Activated CD4-positive, alpha-beta T cell treated with anti-CD3 and anti-CD28 coated beads for 4 hours (primary cell): ENCODE data around the gene CSPG4.
"Not testable (repeated sequence)": the region's sequence is repeated elsewhere in the genome, so short reads cannot be mapped to it uniquely, and the experiment has no call there.

Source experiments
- DNase-seq, 2 donors: peaks; one replicate each; pipeline ENCODE4 v3.0.0-alpha.2; 2020

The CSPG4 gene

DNA sequence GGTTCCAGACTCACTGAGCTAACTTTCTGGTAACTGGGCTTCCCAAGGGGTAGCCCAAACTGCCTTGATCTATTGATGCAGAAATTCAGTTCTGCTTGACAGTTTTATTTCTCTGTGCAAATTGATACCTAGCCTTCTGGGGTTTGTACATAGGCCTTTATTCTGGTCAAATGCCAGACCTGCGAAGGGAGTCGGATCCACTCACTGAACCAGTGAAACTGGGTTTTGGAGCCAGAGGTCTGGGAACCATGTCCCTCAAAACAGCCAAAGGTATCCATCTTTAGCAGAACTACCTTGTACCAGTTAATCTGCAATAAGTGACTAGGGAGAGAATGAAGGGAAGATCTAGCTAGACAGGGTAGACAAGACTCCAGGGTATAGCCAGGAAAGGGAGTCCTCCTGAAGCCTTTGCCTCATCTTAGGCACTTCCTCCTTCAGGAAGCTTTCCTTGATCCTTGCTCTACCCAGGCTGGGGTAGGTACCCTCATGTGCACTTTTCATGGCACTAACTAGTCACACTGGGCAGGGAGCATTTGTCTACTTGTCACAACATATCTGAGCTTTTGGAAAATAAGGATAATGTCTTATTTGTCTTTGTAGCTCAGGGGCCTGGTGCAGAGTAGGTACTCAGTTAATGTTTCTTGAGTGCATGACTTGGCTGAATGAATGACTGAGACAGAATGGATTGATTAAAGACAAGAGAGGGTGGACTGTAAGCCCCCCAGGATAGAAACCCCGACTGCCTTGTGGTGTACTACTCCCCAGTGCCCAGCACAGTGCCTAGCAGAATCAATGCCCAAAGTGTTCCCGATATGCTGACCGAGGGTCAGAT is 66.3 kb downstream of the CSPG4 start:
- DNase-seq: no peak

DNA sequence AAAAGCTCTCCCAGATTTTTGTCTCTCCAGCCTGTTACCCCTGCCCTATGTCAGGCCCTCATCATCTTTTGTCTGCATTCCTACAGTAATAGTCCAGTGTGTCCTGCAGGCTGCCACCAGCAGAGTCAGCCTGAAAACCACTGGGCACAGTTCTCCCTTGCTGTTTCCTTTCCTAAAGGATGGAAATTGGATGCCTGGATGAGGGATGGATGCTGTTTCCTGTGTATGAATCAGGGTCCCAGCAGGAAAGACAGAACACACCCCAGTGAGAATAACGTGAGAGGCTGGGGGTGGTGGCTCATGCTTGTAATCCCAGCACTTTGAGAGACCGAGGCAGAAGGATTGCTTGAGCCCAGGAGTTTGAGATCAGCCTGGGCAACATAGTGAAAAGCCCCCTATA is 68.3 kb downstream of the CSPG4 start:
- DNase-seq: no peak

DNA sequence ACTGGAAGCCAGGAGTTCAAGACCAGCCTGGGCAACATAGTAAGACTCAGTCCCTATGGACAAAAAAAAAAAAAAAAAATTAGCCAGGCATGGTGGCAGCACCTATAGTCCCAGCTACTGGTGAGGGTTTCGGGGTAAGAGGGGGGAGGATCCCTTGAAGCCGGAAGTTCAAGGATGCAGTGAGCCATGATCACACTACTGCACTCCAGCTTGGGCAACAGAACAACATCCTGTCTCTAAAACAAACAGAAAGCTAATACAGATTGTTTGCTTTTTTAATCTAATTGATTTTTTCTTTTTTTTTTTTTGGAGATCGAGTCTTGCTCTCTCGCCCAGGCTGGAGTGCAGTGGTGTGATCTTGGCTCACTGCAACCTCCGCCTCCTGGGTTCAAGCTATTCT is 71.0 kb downstream of the CSPG4 start:
- DNase-seq: no peak

DNA sequence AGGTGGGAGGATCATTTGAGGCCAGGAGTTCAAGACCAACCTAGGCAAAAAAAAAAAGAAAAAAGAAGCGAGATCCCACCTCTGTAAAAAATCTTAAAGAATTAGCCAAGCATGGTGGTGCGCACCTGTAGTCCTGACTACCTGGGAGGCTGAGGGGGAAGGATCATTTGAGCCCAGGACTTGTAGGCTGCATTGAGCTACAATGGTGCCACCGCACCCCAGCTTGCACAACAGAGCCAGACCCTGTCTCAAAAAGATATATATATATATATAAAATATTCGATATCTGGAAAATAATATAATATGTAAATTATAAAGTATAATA is 71.5 kb downstream of the CSPG4 start:
- no peak for DNase-seq

DNA sequence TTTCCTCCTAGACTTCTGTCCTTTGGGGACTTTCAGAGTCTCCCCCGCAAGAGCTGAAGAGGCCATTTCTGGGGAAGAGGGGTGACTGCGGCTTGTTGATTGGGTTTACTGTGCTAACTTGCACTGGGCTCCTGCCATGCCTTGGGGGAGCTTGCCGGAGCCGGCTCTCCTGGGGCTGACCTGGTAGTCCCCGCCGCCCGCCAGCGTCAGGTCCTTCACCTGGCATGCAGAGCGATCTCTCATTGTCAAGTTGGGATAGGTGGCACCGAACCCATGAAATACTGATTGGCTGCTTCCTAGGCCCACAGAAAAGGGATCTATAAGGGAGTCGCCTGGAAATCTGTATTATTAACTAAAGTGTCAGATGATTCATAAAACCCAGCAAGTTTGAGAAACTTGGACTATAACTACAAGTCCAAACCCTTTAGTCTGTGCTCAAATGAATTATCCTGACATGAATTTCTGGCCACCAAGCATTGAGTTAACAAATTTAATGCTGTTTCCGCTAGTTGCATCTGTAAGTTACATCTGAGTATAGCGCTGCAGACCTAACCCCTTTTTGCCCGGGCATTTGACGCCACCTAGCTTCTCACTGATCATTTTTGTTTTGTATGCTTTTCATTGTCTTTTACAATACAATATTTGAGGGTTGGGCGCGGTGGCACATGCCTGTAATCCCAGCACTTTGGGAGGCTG is 72.0 kb downstream of the CSPG4 start:
- peak; percentile 51 to 55 for DNase-seq

DNA sequence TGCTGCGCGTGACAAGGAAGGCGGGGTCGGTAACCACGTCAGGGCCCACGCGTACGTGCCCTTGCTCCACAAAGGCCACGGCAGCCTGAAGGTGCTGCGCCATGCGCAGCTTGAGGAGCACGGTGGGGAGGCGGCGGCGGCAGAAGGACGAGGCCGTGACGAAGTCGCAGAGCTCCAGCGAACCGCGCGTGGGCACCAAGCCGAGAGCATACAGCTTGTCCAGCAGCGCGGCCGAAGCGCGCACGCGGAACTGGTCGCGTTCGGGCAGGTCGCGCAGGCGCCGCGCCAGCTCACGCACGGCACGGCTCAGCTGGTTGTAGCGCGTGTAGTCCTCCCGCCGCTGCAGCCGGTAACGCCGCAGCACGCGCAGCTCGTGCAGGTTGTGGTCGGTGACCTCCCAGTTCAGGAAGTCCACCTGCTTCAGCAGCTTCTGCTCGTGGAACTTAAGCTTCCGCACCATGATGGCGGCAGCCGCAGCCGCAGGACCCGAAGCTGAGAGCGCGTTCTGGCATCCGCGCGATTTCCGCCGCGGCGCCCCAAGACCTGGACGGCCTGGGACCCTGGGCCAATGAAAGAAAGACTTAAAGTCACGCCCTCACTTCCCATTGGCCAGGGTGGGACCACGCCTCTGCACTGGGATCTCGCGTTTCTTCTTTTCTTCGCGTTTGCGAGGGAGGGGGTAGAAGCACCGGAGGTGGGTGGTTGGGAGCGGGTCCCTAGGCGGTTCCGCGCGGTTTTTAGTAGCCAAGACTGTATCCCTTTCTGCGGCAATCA is 72.8 kb downstream of the CSPG4 start, which contains the start of gene IMP3:
Gene IMP3 (minus strand): TSS at position 516 of the 774 bp plus-strand sequence. CDS start 56 bp downstream, at position 460.
- DNase-seq: peak; percentile 90 to 91

DNA sequence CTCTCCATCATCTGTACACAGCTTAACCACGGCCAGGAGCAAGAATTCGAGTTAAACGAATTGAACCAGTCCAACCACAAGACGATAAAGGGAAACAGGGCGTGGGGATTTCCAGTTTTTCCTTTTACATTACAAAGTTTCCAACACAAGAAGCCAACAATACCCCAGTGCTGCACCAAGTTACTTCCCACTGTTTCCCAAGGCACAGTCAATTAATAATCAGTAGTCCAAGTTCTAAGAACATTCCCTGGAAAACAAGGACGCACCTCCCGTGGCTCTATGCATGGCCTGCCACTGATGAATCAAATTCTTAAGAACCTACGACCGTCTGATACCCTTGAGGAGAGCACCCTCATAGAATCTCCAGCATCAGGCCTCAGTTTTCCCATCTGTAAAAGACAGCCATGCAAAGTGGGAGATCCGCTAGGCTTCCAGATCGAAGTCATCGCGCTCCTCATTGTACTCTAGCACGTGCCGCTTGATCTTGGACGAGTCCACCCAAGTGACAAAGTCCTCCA is 73.4 kb downstream of the CSPG4 start:
- peak; percentile 10 to 13 for DNase-seq

DNA sequence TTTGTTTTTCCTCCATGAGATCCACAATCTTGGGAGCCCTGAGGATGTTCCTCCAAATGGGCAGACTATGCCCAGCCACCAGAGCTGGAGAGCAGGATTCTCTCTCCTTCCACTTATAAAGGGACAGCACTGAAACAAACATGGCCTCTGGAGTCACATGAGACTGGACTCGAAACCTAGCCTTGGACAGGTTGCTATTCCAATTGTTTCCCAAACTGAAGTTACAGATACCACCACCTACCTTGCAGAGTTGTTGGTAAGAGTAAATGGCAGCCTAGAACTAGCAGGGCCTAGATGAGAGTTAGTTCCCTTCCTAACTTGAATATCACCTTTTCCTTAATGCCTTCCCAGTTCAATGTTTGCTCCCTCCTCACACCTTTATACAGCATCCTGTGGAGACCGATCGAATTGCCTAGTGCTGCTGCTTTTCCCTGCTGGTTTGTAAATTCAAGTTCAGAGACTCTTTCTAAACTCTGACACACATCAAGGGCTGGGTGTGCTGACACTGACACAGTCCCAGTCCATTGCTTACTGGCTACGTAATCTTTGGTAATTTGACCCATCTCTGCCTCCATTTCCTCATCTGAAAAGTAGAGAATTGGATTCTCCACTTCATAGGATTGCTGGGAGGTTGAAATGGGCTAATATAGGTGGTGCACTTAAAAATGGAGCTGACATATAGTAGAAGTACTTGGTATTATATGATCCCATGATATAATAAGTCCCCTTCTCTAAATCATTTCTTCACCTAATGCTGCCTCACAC is 75.2 kb downstream of the CSPG4 start:
- DNase-seq: no peak

DNA sequence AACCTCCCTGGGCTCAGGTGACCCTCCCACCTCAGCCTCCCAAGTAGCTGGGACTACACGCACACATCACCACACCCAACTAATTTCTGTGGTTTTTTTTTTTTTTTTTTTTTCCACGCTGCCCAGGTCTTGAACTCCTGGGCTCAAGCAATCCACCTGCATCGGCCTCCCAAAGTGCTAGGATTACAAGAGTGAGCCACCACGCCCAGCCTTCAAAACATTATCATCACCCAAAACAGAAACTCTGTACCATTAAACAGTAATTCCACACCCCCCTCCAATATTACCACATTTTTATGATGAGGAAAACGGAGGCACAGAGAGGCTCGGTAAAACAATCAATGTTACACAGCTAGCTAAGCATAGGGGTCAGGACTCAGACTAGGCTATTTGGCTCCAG is 76.6 kb downstream of the CSPG4 start:
- no peak for DNase-seq

DNA sequence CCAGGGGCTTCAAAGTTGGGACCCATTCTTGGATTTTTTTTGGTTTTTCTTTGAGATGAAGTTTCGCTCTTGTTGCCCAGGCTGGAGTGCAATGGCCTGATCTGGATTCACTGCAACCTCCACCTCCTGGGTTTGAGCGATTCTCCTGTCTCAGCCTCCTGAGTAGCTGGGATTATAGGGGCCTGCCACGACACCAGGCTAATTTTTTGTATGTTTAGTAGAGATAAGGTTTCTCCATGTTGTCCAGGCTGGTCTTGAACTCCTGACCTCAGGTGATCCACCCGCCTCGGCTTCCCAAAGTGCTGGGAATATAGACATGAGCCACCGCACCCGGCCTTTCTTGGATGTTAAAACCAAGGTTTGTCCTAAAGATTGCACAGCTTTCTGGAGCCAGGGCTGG is 78.7 kb downstream of the CSPG4 start:
- not testable (repeated sequence) for DNase-seq

DNA sequence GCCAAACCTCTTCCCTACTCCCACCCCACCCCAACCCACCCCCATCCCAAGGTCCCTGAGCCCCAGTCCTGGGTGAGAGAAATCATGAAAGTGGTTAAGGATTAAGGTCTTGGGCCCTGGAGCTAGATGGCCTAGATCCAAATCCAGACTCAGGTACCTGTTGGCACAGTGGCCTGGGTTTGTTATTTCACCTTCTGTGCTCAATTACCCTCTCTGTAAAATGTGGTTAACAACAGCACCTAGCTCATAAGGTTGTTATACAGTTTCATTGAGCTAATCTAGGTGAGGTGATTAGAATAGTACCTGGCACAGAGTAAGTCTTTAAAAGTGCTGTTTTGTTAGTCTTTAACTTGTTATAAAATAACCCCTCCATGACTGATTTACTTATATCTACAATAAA is 80.7 kb downstream of the CSPG4 start:
- DNase-seq: no peak

DNA sequence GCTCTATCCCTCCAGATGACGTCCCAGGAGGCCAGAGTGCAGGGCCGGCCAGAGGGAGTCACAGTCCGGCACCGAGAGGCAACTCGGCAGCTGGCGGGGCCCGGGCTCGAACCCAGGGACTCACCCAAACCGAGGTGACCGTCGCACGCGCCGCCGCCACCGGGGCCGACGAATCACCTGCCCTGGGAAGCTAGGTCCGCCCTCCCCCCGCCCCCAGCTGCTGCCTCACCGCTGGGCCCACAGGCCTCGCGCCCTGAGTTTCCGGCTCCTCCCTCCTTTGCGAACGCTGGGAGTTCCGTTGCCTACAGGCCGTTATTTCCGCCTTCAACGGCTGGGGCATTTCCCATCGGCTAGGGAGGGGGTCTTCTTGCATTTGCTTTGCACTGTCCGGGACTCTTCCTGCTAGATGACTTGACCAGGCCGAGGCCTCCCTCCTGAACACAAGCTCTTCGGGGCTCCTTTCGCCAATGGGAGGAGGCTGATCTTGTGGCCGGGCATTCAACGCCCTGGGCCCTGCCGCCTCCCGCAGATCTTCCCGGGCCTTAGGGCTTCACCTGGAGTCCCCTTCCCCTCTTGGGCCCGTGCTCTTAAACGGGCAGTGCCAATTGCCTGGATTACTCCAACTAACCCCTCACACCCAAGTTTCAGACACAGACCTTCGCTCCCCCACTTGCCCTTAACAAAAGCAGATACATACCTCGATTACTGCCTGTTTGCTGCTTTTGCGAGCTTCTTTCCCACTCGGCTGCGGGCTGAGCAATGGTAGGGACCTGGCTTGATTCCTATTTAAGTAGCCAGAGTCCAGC is 86.9 kb downstream of the CSPG4 start, which contains the start of gene SNUPN:
Gene SNUPN (minus strand): TSS at position 184 of the 806 bp plus-strand sequence. CDS start 4,674 bp downstream, outside the sequence.
- peak; percentile 92 to 94 for DNase-seq
